Measurements from ENCODE around the gene PFKM.

DNA sequence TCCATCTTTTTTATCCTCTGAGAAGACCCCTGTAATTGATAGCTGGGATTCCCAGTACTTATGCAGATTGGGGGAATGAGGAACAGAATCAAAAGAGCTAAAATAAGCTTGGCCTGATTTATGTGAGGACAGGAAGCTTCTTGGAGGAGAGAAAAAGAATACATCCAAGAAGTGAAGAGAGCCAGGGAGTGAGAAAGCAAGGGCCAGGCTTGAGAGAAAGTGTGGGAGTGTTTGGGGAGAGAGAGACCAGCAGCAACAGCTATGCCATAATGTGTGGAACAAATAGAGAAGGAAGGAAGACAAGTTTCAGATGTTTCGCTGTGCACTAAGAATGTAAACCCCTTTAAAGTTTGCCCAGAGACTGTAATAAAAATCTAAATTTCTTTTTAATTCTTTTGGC lies 60.3 kb downstream of the PFKM start:
- TF ChIP-seq CTCF (IDR thresholded peaks at IDR 0.05; ENCODE audit: low read length) (no peak), EZH2 (IDR thresholded peaks at IDR 0.05; ENCODE audit: borderline replicate concordance, low read length) (no peak)
